HepG2 (cell line): Measurements from ENCODE around the gene AADAT. TPM values are rescaled to one million over a fixed set of nuclear protein-coding genes. Genes with fewer than 3 reads are reported as not detected.

ENCODE experiments used
- CEBPB ChIP-seq: IDR thresholded peaks from 2 replicates; pipeline ENCODE4 v1.6.1; 2011; ENCODE audit warnings: low read depth, low read length, improper control_type of control experiment, borderline replicate concordance
- CENPX ChIP-seq: sonication (generic); formaldehyde crosslinking; IDR thresholded peaks from 2 replicates; pipeline ENCODE4 v1.9.0; 2021; ENCODE audit warnings: mild to moderate bottlenecking, missing genetic modification reagents, moderate library complexity
- EHMT2 ChIP-seq: fragments of 200-600 bp; sonication (generic); IDR thresholded peaks from 2 replicates; pipeline ENCODE4 v1.7.0; 2017; ENCODE audit warnings: antibody characterized with exemption, low read depth, low read length, borderline replicate concordance
- FLYWCH1 ChIP-seq: sonication (generic); formaldehyde crosslinking; IDR thresholded peaks from 2 replicates; pipeline ENCODE4 v1.8.1; 2023; ENCODE audit warnings: mild to moderate bottlenecking, missing genetic modification reagents
- HIVEP1 ChIP-seq: sonication (generic); formaldehyde crosslinking; IDR thresholded peaks from 2 replicates; pipeline ENCODE4 v1.4.0; 2020; ENCODE audit warnings: mild to moderate bottlenecking, missing genetic modification reagents
- NFE2L1 ChIP-seq: sonication (generic); formaldehyde crosslinking; IDR thresholded peaks from 2 replicates; pipeline ENCODE4 v1.4.0; 2020; ENCODE audit warnings: missing genetic modification reagents, mild to moderate bottlenecking, borderline replicate concordance
- SAP130 ChIP-seq: IDR thresholded peaks from 2 replicates; pipeline ENCODE4 v1.6.1; 2016; ENCODE audit warnings: low read depth
- SMAD3 ChIP-seq: sonication (generic); formaldehyde crosslinking; IDR thresholded peaks from 2 replicates; pipeline ENCODE4 v1.4.0; 2020; ENCODE audit warnings: missing genetic modification reagents
- TEAD3 ChIP-seq: optimal IDR thresholded peaks from 2 replicates; pipeline ENCODE3; 2016; ENCODE audit warnings: borderline replicate concordance
- ZFY ChIP-seq: sonication (generic); formaldehyde crosslinking; IDR thresholded peaks from 2 replicates; pipeline ENCODE4 v1.4.0; 2020; ENCODE audit warnings: missing genetic modification reagents
- ZNF709 ChIP-seq: sonication (generic); formaldehyde crosslinking; IDR thresholded peaks from 2 replicates; pipeline ENCODE4 v1.5.0; 2020; ENCODE audit warnings: mild to moderate bottlenecking, missing genetic modification reagents
- polyA plus RNA-seq, 8 experiments: library from polyadenylated mRNA; depleted of rRNA in 3 of 8; stranded (reverse) in 7 of 8; unstranded in 1 of 8; fragments of >200 nt; fragmentation: Illumina TruSeq in 4 of 8; extraction: Trizol in 4 of 8; gene quantifications; 2 replicates each; pipeline versions ENCODE4 v1.2.1 to v1.2.3, GENCODE V29; 2011 to 2016; ENCODE audit warnings: low read depth in 4 of 8, missing spikeins in 1 of 8, mixed read lengths in 1 of 8; ENCODE audit not compliant: insufficient read depth in 1 of 8
- total RNA-seq, 5 experiments: library from RNA; depleted of rRNA; stranded (reverse); fragments of >200 nt; fragmentation: Illumina TruSeq; extraction: Trizol; gene quantifications; 2 replicates each; pipeline ENCODE4 v1.2.3, GENCODE V29; 2016; ENCODE audit warnings: low read depth in 1 of 5
- TF ChIP-seq, protein P1 (sequence below): IDR thresholded peaks from 2 replicates; pipeline ENCODE4 v1.4.0; 2020; ENCODE audit warnings: mild to moderate bottlenecking, missing genetic modification reagents
- TF ChIP-seq, protein P2 (sequence below): sonication (generic); formaldehyde crosslinking; IDR thresholded peaks from 2 replicates; pipeline ENCODE4 v1.4.0; 2020; ENCODE audit warnings: mild to moderate bottlenecking, low read depth, missing genetic modification reagents
- TF ChIP-seq, protein P3 (sequence below): sonication (generic); formaldehyde crosslinking; conservative IDR thresholded peaks from 2 replicates; pipeline ENCODE4 v1.4.0; 2020; ENCODE audit warnings: missing genetic modification reagents
- TF ChIP-seq, protein P4 (sequence below): sonication (generic); formaldehyde crosslinking; IDR thresholded peaks from 2 replicates; pipeline ENCODE4 v1.4.0; 2020; ENCODE audit warnings: missing genetic modification reagents
- TF ChIP-seq, protein P5 (sequence below): sonication (generic); formaldehyde crosslinking; IDR thresholded peaks from 2 replicates; pipeline ENCODE4 v1.5.0; 2020; ENCODE audit warnings: mild to moderate bottlenecking, missing genetic modification reagents, borderline replicate concordance
- TF ChIP-seq, protein P6 (sequence below): sonication (generic); formaldehyde crosslinking; IDR thresholded peaks from 2 replicates; pipeline ENCODE4 v1.5.1; 2020; ENCODE audit warnings: missing genetic modification reagents, mild to moderate bottlenecking, borderline replicate concordance

The AADAT gene
- total and polyA plus RNA-seq, 2 of the 13 experiments (the other 11 are each of a cell fraction or from before 2014, with no cell fraction given) = 6.1 to 9.1 TPM

DNA sequence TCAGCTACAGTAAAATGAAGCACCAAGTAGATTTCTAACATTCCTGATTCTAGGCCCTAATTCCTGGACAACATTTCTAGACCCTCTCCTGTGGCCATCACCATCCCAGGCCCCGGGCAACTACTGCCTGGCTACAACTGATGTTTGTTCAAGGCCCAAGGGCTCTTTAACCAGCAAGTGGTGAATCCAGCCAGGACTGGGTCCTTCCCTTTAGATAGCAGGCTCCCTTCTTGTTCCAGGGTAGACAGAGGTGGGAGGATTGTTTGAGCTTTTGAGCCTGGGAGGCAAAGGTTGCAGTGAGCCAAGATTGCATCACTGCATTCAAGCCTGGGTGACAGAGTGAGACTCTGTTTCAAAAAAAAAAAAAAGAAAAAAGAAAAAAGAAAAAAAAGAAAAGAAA is 12.7 kb upstream of the AADAT start (continued):
- TF ChIP-seq, protein P1, sequence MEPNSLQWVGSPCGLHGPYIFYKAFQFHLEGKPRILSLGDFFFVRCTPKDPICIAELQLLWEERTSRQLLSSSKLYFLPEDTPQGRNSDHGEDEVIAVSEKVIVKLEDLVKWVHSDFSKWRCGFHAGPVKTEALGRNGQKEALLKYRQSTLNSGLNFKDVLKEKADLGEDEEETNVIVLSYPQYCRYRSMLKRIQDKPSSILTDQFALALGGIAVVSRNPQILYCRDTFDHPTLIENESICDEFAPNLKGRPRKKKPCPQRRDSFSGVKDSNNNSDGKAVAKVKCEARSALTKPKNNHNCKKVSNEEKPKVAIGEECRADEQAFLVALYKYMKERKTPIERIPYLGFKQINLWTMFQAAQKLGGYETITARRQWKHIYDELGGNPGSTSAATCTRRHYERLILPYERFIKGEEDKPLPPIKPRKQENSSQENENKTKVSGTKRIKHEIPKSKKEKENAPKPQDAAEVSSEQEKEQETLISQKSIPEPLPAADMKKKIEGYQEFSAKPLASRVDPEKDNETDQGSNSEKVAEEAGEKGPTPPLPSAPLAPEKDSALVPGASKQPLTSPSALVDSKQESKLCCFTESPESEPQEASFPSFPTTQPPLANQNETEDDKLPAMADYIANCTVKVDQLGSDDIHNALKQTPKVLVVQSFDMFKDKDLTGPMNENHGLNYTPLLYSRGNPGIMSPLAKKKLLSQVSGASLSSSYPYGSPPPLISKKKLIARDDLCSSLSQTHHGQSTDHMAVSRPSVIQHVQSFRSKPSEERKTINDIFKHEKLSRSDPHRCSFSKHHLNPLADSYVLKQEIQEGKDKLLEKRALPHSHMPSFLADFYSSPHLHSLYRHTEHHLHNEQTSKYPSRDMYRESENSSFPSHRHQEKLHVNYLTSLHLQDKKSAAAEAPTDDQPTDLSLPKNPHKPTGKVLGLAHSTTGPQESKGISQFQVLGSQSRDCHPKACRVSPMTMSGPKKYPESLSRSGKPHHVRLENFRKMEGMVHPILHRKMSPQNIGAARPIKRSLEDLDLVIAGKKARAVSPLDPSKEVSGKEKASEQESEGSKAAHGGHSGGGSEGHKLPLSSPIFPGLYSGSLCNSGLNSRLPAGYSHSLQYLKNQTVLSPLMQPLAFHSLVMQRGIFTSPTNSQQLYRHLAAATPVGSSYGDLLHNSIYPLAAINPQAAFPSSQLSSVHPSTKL (CRISPR knock-in tag) = peak; percentile 35
- no peak for TF ChIP-seq CENPX (CRISPR knock-in tag)
- TF ChIP-seq, protein P2, sequence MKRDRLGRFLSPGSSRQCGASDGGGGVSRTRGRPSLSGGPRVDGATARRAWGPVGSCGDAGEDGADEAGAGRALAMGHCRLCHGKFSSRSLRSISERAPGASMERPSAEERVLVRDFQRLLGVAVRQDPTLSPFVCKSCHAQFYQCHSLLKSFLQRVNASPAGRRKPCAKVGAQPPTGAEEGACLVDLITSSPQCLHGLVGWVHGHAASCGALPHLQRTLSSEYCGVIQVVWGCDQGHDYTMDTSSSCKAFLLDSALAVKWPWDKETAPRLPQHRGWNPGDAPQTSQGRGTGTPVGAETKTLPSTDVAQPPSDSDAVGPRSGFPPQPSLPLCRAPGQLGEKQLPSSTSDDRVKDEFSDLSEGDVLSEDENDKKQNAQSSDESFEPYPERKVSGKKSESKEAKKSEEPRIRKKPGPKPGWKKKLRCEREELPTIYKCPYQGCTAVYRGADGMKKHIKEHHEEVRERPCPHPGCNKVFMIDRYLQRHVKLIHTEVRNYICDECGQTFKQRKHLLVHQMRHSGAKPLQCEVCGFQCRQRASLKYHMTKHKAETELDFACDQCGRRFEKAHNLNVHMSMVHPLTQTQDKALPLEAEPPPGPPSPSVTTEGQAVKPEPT = no peak
- TF ChIP-seq TEAD3 = peak; percentile 32
- 0 out of 2 replicates have a peak, but pooled peaks have one; percentile 22 for TF ChIP-seq SAP130 (CRISPR knock-in tag)
- no peak for TF ChIP-seq NFE2L1 (CRISPR knock-in tag)
- no peak for TF ChIP-seq HIVEP1 (CRISPR knock-in tag)
- no peak for TF ChIP-seq FLYWCH1 (CRISPR knock-in tag)
- TF ChIP-seq, protein P3, sequence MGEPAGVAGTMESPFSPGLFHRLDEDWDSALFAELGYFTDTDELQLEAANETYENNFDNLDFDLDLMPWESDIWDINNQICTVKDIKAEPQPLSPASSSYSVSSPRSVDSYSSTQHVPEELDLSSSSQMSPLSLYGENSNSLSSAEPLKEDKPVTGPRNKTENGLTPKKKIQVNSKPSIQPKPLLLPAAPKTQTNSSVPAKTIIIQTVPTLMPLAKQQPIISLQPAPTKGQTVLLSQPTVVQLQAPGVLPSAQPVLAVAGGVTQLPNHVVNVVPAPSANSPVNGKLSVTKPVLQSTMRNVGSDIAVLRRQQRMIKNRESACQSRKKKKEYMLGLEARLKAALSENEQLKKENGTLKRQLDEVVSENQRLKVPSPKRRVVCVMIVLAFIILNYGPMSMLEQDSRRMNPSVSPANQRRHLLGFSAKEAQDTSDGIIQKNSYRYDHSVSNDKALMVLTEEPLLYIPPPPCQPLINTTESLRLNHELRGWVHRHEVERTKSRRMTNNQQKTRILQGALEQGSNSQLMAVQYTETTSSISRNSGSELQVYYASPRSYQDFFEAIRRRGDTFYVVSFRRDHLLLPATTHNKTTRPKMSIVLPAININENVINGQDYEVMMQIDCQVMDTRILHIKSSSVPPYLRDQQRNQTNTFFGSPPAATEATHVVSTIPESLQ (CRISPR knock-in tag) = no peak
- TF ChIP-seq ZFY (CRISPR knock-in tag) = 0 out of 2 replicates have a peak, but pooled peaks have one; percentile 13
- no peak for TF ChIP-seq ZNF709
- TF ChIP-seq, protein P4, sequence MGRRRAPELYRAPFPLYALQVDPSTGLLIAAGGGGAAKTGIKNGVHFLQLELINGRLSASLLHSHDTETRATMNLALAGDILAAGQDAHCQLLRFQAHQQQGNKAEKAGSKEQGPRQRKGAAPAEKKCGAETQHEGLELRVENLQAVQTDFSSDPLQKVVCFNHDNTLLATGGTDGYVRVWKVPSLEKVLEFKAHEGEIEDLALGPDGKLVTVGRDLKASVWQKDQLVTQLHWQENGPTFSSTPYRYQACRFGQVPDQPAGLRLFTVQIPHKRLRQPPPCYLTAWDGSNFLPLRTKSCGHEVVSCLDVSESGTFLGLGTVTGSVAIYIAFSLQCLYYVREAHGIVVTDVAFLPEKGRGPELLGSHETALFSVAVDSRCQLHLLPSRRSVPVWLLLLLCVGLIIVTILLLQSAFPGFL (CRISPR knock-in tag) = no peak
- TF ChIP-seq, protein P5, sequence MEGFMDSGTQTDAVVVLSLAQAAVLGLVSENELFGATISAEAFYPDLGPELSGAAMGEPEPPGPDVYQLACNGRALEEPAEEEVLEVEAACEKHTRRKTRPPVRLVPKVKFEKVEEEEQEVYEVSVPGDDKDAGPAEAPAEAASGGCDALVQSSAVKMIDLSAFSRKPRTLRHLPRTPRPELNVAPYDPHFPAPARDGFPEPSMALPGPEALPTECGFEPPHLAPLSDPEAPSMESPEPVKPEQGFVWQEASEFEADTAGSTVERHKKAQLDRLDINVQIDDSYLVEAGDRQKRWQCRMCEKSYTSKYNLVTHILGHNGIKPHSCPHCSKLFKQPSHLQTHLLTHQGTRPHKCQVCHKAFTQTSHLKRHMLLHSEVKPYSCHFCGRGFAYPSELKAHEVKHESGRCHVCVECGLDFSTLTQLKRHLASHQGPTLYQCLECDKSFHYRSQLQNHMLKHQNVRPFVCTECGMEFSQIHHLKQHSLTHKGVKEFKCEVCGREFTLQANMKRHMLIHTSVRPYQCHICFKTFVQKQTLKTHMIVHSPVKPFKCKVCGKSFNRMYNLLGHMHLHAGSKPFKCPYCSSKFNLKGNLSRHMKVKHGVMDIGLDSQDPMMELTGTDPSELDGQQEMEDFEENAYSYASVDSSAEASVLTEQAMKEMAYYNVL (CRISPR knock-in tag) = no peak; the same call in 1 of the 2 replicates
- peak; percentile 31; the same call in 1 of the 2 replicates for TF ChIP-seq EHMT2
- TF ChIP-seq, protein P6, sequence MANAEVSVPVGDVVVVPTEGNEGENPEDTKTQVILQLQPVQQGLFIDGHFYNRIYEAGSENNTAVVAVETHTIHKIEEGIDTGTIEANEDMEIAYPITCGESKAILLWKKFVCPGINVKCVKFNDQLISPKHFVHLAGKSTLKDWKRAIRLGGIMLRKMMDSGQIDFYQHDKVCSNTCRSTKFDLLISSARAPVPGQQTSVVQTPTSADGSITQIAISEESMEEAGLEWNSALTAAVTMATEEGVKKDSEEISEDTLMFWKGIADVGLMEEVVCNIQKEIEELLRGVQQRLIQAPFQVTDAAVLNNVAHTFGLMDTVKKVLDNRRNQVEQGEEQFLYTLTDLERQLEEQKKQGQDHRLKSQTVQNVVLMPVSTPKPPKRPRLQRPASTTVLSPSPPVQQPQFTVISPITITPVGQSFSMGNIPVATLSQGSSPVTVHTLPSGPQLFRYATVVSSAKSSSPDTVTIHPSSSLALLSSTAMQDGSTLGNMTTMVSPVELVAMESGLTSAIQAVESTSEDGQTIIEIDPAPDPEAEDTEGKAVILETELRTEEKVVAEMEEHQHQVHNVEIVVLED (CRISPR knock-in tag) = no peak
- no peak; the same call in 1 of the 2 replicates for TF ChIP-seq SMAD3 (CRISPR knock-in tag)
- TF ChIP-seq CEBPB = peak; percentile 92
